22Rv1 (cell line): Measurements from ENCODE around the gene ANKS1B.

Experiments used
- ZFX ChIP-seq: fragments of 450-650 bp; IDR thresholded peaks from 2 replicates; pipeline ENCODE4 v1.6.1; 2017; ENCODE audit warnings: antibody characterized with exemption, borderline replicate concordance
- TF ChIP-seq, protein P1 (sequence below): fragments of 450-650 bp; IDR thresholded peaks from 2 replicates; pipeline ENCODE4 v1.5.1; 2017; ENCODE audit warnings: mild to moderate bottlenecking

DNA sequence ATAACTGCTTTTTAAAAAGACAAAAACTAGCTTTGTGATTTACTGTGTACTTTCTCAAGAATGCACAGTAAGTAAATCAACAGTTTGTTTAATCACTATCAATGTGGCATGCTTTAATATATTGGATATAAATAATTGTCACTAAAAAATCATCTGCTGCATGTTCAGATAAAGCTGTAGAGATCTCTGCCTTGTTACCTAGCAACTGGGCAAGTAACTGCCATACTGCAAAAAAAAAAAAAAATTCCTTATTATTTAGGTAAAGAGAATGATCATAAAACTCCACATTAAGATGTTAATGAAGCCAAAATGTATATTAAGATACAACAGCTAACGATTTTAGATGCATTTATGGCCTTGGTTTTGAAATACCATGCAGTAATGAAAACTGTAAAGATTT is 1102.2 kb downstream of the ANKS1B start:
- TF ChIP-seq, protein P1, sequence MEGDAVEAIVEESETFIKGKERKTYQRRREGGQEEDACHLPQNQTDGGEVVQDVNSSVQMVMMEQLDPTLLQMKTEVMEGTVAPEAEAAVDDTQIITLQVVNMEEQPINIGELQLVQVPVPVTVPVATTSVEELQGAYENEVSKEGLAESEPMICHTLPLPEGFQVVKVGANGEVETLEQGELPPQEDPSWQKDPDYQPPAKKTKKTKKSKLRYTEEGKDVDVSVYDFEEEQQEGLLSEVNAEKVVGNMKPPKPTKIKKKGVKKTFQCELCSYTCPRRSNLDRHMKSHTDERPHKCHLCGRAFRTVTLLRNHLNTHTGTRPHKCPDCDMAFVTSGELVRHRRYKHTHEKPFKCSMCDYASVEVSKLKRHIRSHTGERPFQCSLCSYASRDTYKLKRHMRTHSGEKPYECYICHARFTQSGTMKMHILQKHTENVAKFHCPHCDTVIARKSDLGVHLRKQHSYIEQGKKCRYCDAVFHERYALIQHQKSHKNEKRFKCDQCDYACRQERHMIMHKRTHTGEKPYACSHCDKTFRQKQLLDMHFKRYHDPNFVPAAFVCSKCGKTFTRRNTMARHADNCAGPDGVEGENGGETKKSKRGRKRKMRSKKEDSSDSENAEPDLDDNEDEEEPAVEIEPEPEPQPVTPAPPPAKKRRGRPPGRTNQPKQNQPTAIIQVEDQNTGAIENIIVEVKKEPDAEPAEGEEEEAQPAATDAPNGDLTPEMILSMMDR: no peak
- TF ChIP-seq ZFX: no peak
